HepG2 (cell line): ENCODE data around the gene ZC3H12A. TPM values are rescaled to one million over a fixed set of nuclear protein-coding genes. Genes with fewer than 3 reads are reported as not detected.
A peak's percentile ranks its signal among the peaks of the same experiment; 100 is the strongest.

Experiments used
- ATAC-seq: fragments of 200-7000 bp; cut with Tn5 transposase; 3 replicates; pipeline ENCODE4 v1.9.1; 2020; ENCODE audit warnings: mild to moderate bottlenecking, moderate library complexity
- BruUV-seq: library from RNA; stranded (reverse); fragments of 400-500 nt; replicated peaks from 2 replicates; lab custom pipeline; 2021; lab: Mats Ljungman, UMichigan
- CTCF ChIA-PET: fragments of 300-600 bp; formaldehyde crosslinking; extraction: SDS; loops from one replicate; lab custom pipeline; 2021; ENCODE audit warnings: low total read pairs, inconsistent platforms, low intra/inter-chr PET ratio; lab: Yijun Ruan, JAX
- POLR2A ChIA-PET: fragments of 350-600 bp; sonication (Branson Sonifier 250); formaldehyde crosslinking; loops from one replicate; lab custom pipeline; 2020; ENCODE audit warnings: antibody characterized with exemption, inconsistent platforms; lab: Yijun Ruan, JAX
- DNase-seq: peaks from one replicate; pipeline ENCODE4 v3.0.0-alpha.2; 2015; ENCODE audit warnings: low spot score
- FAIRE-seq: peaks from 3 replicates; lab custom pipeline; 2011; peaks lifted over from hg19 to GRCh38; lab: Jason Lieb, UNC
- H2AFZ ChIP-seq: one replicate; pipeline ENCODE4 v1.6.1; 2011; ENCODE audit warnings: low read length, inconsistent platforms
- H3K27ac ChIP-seq: fragments of 300-600 bp; 3 replicates; pipeline ENCODE4 v1.8.0; 2011; ENCODE audit warnings: mixed run types, mild to moderate bottlenecking, mixed read lengths, low read length, inconsistent platforms; ENCODE audit not compliant: insufficient read depth; ENCODE audit errors: extremely low read length
- H3K27me3 ChIP-seq, 2 experiments: fragments of 200-600 bp in 1 of 2; 2 replicates in 1 of 2; 3 replicates in 1 of 2; pipeline versions ENCODE4 v1.6.0 to v1.8.0; 2011; ENCODE audit warnings: low read length in 2 of 2, mild to moderate bottlenecking in 2 of 2, moderate library complexity in 2 of 2, inconsistent platforms in 1 of 2; ENCODE audit not compliant: insufficient read depth in 2 of 2, control insufficient read depth in 1 of 2
- H3K36me3 ChIP-seq, 2 experiments: fragments of 200-600 bp in 1 of 2; replicated peaks in 1 of 2; 2 replicates in 1 of 2; 3 replicates in 1 of 2; pipeline versions ENCODE4 v1.5.1 to v1.8.0; 2011; ENCODE audit warnings: low read length in 2 of 2, inconsistent platforms in 1 of 2; ENCODE audit not compliant: insufficient read depth in 2 of 2, control insufficient read depth in 1 of 2
- H3K4me1 ChIP-seq: 2 replicates; pipeline ENCODE4 v1.5.1; 2012; ENCODE audit warnings: low read length, inconsistent platforms; ENCODE audit not compliant: insufficient read depth
- H3K4me2 ChIP-seq: 2 replicates; pipeline ENCODE4 v1.6.0; 2011; ENCODE audit warnings: low read depth, low read length, inconsistent platforms
- H3K4me3 ChIP-seq, 3 experiments: fragments of 200-600 bp in 1 of 3; sonication (generic), shearing (Covaris generic) in 1 of 3; replicated peaks in 1 of 3; 2 replicates each; pipeline ENCODE4 v1.5.1; 2011 to 2016; ENCODE audit warnings: low read length in 3 of 3, inconsistent platforms in 2 of 3, low read depth in 2 of 3, mild to moderate bottlenecking in 2 of 3, control low read depth in 1 of 3, mixed read lengths in 1 of 3; ENCODE audit not compliant: insufficient read depth in 1 of 3
- H3K79me2 ChIP-seq: one replicate; pipeline ENCODE4 v1.6.1; 2011; ENCODE audit warnings: low read length, inconsistent platforms; ENCODE audit not compliant: insufficient read depth
- H3K9ac ChIP-seq: 2 replicates; pipeline ENCODE4 v1.6.0; 2011; ENCODE audit warnings: mild to moderate bottlenecking, low read depth, low read length, inconsistent platforms; ENCODE audit not compliant: insufficient read depth
- H3K9me3 ChIP-seq: 2 replicates; pipeline ENCODE4 v1.5.1; 2012; ENCODE audit warnings: mild to moderate bottlenecking, low read length
- H4K20me1 ChIP-seq: 2 replicates; pipeline ENCODE4 v1.6.0; 2011; ENCODE audit warnings: inconsistent platforms, mild to moderate bottlenecking, low read length, moderate library complexity; ENCODE audit not compliant: insufficient read depth
- HOXA9 ChIP-seq: sonication (generic); formaldehyde crosslinking; IDR thresholded peaks from 2 replicates; pipeline ENCODE4 v1.8.1; 2022; ENCODE audit warnings: missing genetic modification reagents, mild to moderate bottlenecking, moderate library complexity, borderline replicate concordance
- MIXL1 ChIP-seq: IDR thresholded peaks from 2 replicates; pipeline ENCODE4 v1.6.1; 2016
- NR2F2 ChIP-seq: IDR thresholded peaks from 2 replicates; pipeline ENCODE4 v1.6.1; 2012; ENCODE audit warnings: low read depth, inconsistent platforms, borderline replicate concordance
- ZKSCAN8 ChIP-seq: IDR thresholded peaks from 2 replicates; pipeline ENCODE4 v1.6.1; 2016; ENCODE audit warnings: borderline replicate concordance, missing genetic modification reagents, missing compliant biosample characterization
- ZNF782 ChIP-seq: sonication (generic); formaldehyde crosslinking; IDR thresholded peaks from 2 replicates; pipeline ENCODE4 v1.4.0; 2020; ENCODE audit warnings: missing genetic modification reagents, mild to moderate bottlenecking, borderline replicate concordance
- ZSCAN22 ChIP-seq: sonication (generic); formaldehyde crosslinking; IDR thresholded peaks from 2 replicates; pipeline ENCODE4 v1.4.0; 2020; ENCODE audit warnings: mild to moderate bottlenecking, missing genetic modification reagents
- WGBS: methylation state at CpG from one replicate; pipeline ENCODE4 v1.1.6; 2017; ENCODE audit warnings: low lambda C conversion rate; 5-methylcytosine and 5-hydroxymethylcytosine counted together
- in situ Hi-C: cut with HindIII; loops from 2 replicates; pipeline ENCODE4 v1.10.0; 2017; ENCODE audit warnings: low pct_unique_long_range_greater_than_20kb; ENCODE audit not compliant: extremely low pct_ligation_motif_present
- intact Hi-C: fragments of 100-400 bp; cut with micrococcal nuclease; formaldehyde crosslinking; loops from one replicate; pipeline ENCODE4 v1.10.0; 2022; ENCODE audit not compliant: unreplicated experiment
- polyA plus RNA-seq, 8 experiments: library from polyadenylated mRNA; depleted of rRNA in 3 of 8; stranded (reverse) in 7 of 8; unstranded in 1 of 8; fragments of >200 nt; fragmentation: Illumina TruSeq in 4 of 8; extraction: Trizol in 4 of 8; gene quantifications; 2 replicates each; pipeline versions ENCODE4 v1.2.1 to v1.2.3, GENCODE V29; 2011 to 2016; ENCODE audit warnings: low read depth in 4 of 8, missing spikeins in 1 of 8, mixed read lengths in 1 of 8; ENCODE audit not compliant: insufficient read depth in 1 of 8
- total RNA-seq, 5 experiments: library from RNA; depleted of rRNA; stranded (reverse); fragments of >200 nt; fragmentation: Illumina TruSeq; extraction: Trizol; gene quantifications; 2 replicates each; pipeline ENCODE4 v1.2.3, GENCODE V29; 2016; ENCODE audit warnings: low read depth in 1 of 5
- TF ChIP-seq, protein P1 (sequence below): sonication (generic); formaldehyde crosslinking; IDR thresholded peaks from 2 replicates; pipeline ENCODE4 v1.8.0; 2022; ENCODE audit warnings: mild to moderate bottlenecking, missing genetic modification reagents, borderline replicate concordance
- TF ChIP-seq, protein P2 (sequence below): sonication (generic); formaldehyde crosslinking; IDR thresholded peaks from 2 replicates; pipeline ENCODE4 v1.4.0; 2020; ENCODE audit warnings: missing genetic modification reagents, mild to moderate bottlenecking, borderline replicate concordance
- TF ChIP-seq, protein P3 (sequence below): sonication (generic); formaldehyde crosslinking; IDR thresholded peaks from 2 replicates; pipeline ENCODE4 v1.8.0; 2022; ENCODE audit warnings: mild to moderate bottlenecking, missing genetic modification reagents, moderate library complexity

ZC3H12A gene
- total and polyA plus RNA-seq, 2 of the 13 experiments (the other 11 are each of a cell fraction or from before 2014, with no cell fraction given) = 6.8 to 13.3 TPM

DNA sequence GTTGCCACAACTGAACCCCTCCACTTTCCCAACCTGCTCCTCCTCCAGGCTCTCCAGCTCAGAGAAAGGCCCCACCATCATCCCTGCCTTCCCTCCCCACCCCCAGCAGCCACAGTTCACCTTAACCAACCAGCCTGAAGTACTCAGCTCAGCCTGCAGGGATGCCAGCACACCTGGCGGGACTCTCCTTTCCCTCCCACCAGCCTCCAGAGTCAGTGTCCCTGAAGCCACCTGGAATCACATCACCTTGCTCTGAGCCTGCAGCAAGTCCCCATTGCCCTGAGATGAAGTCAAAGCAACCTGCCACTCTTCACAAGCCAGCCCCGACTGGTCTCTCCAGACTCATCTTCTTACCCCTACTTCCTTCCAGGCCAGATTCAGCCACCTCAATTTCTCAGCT, 26.2 kb upstream of the ZC3H12A start:
- H3K27me3 ChIP-seq = peaks cover 4 to 36% of the 10 kb centered on the region in 2 experiments; a peak in 4 of 5 replicates
- ATAC-seq (peak; percentile 69), FAIRE-seq (no peak), DNase-seq (no peak)
- H3K9ac ChIP-seq = no peak overlapping the region
- H3K36me3 ChIP-seq = no peaks in the 10 kb centered on the region
- no peak overlapping the region for H3K4me3 ChIP-seq
- no peak overlapping the region for H3K4me2 ChIP-seq
- intact Hi-C loops = no loop called here
- WGBS = 0% methylated on average over 2 of the region's 2 CpGs
- in situ Hi-C loops = loop anchor here (25.0 kb wide), 1 partner anchor 736 kb away; no protein-coding TSS in a partner anchor
- H3K79me2 ChIP-seq = no peaks in the 10 kb centered on the region
- H3K27ac ChIP-seq = no peak overlapping the region
- no TSS peak for BruUV-seq
- no peaks in the 10 kb centered on the region for H3K9me3 ChIP-seq
- ChIA-PET CTCF (no interaction called here), POLR2A (interaction anchor here (2.3 kb wide), 1 partner anchor 27 kb away, joined by 8 read pairs; the partner anchor contains the start of gene ZC3H12A)
- TF ChIP-seq, protein P1, sequence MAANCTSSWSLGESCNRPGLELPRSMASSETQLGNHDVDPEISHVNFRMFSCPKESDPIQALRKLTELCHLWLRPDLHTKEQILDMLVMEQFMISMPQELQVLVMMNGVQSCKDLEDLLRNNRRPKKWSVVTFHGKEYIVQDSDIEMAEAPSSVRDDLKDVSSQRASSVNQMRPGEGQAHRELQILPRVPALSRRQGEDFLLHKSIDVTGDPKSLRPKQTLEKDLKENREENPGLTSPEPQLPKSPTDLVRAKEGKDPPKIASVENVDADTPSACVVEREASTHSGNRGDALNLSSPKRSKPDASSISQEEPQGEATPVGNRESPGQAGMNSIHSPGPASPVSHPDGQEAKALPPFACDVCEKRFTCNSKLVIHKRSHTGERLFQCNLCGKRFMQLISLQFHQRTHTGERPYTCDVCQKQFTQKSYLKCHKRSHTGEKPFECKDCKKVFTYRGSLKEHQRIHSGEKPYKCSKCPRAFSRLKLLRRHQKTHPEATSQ (CRISPR knock-in tag) = no peak
- TF ChIP-seq, protein P2, sequence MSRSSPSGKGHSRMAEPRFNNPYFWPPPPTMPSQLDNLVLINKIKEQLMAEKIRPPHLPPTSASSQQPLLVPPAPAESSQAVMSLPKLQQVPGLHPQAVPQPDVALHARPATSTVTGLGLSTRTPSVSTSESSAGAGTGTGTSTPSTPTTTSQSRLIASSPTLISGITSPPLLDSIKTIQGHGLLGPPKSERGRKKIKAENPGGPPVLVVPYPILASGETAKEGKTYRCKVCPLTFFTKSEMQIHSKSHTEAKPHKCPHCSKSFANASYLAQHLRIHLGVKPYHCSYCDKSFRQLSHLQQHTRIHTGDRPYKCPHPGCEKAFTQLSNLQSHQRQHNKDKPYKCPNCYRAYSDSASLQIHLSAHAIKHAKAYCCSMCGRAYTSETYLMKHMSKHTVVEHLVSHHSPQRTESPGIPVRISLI (CRISPR knock-in tag) = no peak
- TF ChIP-seq ZNF782 (no peak), ZSCAN22 (CRISPR knock-in tag) (no peak), ZKSCAN8 (CRISPR knock-in tag) (no peak), NR2F2 (no peak), HOXA9 (CRISPR knock-in tag) (no peak), MIXL1 (CRISPR knock-in tag) (no peak)
- TF ChIP-seq, protein P3, sequence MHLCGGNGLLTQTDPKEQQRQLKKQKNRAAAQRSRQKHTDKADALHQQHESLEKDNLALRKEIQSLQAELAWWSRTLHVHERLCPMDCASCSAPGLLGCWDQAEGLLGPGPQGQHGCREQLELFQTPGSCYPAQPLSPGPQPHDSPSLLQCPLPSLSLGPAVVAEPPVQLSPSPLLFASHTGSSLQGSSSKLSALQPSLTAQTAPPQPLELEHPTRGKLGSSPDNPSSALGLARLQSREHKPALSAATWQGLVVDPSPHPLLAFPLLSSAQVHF = no peak
- no peaks in the 10 kb centered on the region for H4K20me1 ChIP-seq
- H2AFZ ChIP-seq = no peak overlapping the region
- H3K4me1 ChIP-seq = no peaks in the 10 kb centered on the region
